SJCRH30 (cell line): ENCODE measurements around the gene GIT1. TPM values are rescaled to one million over a fixed set of nuclear protein-coding genes. Genes with fewer than 3 reads are reported as not detected.

Experiments used
- DNase-seq, 2 experiments: peaks; one replicate each; pipeline ENCODE4 v3.0.0-alpha.2; 2015 to 2020
- H3K27ac ChIP-seq: fragments of 250-450 bp; sonication (Bioruptor Pico); 2 replicates; pipeline ENCODE4 v1.5.1; 2020; ENCODE audit warnings: mild to moderate bottlenecking, moderate library complexity
- H3K27me3 ChIP-seq: fragments of 250-450 bp; sonication (Bioruptor Pico); 2 replicates; pipeline ENCODE4 v1.5.1; 2020; ENCODE audit warnings: mild to moderate bottlenecking, moderate library complexity
- H3K36me3 ChIP-seq: fragments of 250-450 bp; sonication (Bioruptor Pico); 2 replicates; pipeline ENCODE4 v1.5.1; 2020; ENCODE audit warnings: mild to moderate bottlenecking, moderate library complexity
- H3K4me1 ChIP-seq: fragments of 250-450 bp; sonication (Bioruptor Pico); 2 replicates; pipeline ENCODE4 v1.5.1; 2020; ENCODE audit warnings: mild to moderate bottlenecking, moderate library complexity
- H3K4me3 ChIP-seq: fragments of 250-450 bp; sonication (Bioruptor Pico); 2 replicates; pipeline ENCODE4 v1.5.1; 2020; ENCODE audit warnings: mild to moderate bottlenecking, moderate library complexity
- H3K9me3 ChIP-seq: fragments of 250-450 bp; sonication (Bioruptor Pico); replicated peaks from 2 replicates; pipeline ENCODE4 v1.5.1; 2020; ENCODE audit warnings: mild to moderate bottlenecking, moderate library complexity
- total RNA-seq: library from RNA; depleted of rRNA; stranded (reverse); fragments of >200 nt; shearing (Covaris generic); gene quantifications from 2 replicates; pipeline ENCODE4 v1.2.3, GENCODE V29; 2014; rRNA removed

Gene GIT1
- 42.4 and 42.6 TPM in 2 replicates for total RNA-seq

DNA sequence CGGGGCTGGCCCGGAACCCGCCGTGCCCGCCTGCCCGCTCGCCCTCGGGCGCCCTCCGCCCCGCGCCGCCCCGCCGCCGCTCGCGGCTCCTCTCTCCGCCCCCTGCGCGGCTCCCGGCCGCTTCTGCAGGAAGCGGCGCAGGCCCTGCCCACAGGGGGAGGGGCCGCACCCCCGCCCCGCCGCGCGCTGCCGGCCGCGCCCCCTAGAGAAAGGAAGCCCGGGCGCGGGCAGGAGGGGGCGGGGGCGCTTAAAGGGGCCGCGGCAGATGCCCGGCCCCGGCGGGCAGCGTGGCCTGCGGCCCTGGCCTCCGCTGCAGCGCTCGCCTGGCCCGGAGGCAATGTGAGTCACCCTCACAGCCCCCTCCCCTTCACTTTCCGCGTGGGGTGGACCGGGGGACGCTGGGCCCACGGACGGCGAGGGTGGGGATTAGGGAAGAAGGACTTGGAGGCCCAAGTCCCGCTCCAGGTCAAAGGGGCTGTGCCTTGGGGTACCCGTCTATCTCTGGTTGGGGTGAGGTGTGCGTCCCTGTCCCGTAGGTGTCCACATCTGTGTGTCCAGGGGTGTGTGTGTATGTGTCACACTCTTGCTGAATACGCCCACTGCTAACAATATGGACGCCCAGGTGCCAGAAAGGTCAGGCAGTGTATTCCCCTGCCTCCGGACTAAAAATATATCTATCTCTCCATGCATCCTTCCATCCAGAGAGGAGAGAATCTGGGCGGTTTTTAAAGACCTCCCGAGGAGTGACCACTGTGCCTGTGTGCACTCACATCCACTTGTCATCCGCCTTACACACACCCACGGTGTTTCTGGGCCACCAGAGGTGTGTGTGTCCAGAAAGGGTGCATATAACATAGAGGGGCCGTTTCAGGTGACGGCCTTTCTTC lies at the start of gene GIT1:
GIT1 (minus strand) TSS at position 125 of the 887 bp plus-strand sequence. CDS start 270 bp downstream, outside the sequence.
- no peaks in the 10 kb centered on the region for H3K36me3 ChIP-seq
- peak within 1 kb of the TSS; percentile 89 for H3K4me3 ChIP-seq
- peak; percentile 83 to 91 for DNase-seq
- H3K4me1 ChIP-seq: peaks cover 19% of the 10 kb centered on the region; the same call in 1 of the 2 replicates
- no peaks in the 10 kb centered on the region for H3K27me3 ChIP-seq
- H3K9me3 ChIP-seq: no peaks in the 10 kb centered on the region
- peak within 1 kb of the TSS; percentile 57 for H3K27ac ChIP-seq

DNA sequence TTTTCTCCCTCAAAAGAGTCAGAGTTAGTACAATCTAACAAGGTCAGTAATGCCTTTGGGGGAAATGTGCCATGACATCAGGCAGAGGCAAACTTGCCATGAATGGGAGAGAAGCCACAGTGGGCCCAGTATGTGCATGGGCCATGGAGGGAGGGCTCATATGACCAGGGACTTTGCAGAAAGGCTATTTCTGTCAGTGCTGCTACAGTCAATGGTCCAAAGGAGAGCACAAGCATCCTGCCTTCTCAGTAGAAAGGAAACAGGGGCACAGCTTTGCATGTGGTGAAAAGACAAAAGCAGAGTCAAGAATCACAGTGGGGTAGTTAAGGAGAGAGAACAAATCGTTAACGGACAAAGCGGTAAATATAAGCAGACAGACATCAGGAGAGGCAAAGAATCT lies 44.4 kb upstream of the GIT1 start:
- Histone ChIP-seq H3K4me1 (peaks cover 2% of the 10 kb centered on the region), H3K27ac (no peak overlapping the region), H3K9me3 (no peaks in the 10 kb centered on the region), H3K36me3 (peaks cover 34% of the 10 kb centered on the region), H3K4me3 (no peak overlapping the region), H3K27me3 (no peaks in the 10 kb centered on the region)
- no peak for DNase-seq

GRCh38 chr17:29630630-29631193 lies 41.3 kb upstream of the GIT1 start:
- Histone ChIP-seq H3K27me3 (no peaks in the 10 kb centered on the region), H3K4me1 (no peaks in the 10 kb centered on the region), H3K36me3 (peaks cover 21% of the 10 kb centered on the region), H3K9me3 (no peaks in the 10 kb centered on the region), H3K27ac (no peak overlapping the region), H3K4me3 (no peak overlapping the region)
- DNase-seq: no peak

GRCh38 chr17:29629839-29630238 lies 40.4 kb upstream of the GIT1 start:
- Histone ChIP-seq H3K4me1 (no peaks in the 10 kb centered on the region), H3K9me3 (no peaks in the 10 kb centered on the region), H3K36me3 (peaks cover 18% of the 10 kb centered on the region), H3K27me3 (no peaks in the 10 kb centered on the region), H3K4me3 (no peak overlapping the region), H3K27ac (no peak overlapping the region)
- DNase-seq: no peak

GRCh38 chr17:29628644-29629043 lies 39.2 kb upstream of the GIT1 start:
- no peak overlapping the region for H3K4me3 ChIP-seq
- no peak for DNase-seq
- peaks cover 17% of the 10 kb centered on the region for H3K36me3 ChIP-seq
- peaks cover 1% of the 10 kb centered on the region; the same call in 1 of the 2 replicates for H3K4me1 ChIP-seq
- no peaks in the 10 kb centered on the region for H3K9me3 ChIP-seq
- H3K27ac ChIP-seq: no peak overlapping the region
- H3K27me3 ChIP-seq: no peaks in the 10 kb centered on the region

GRCh38 chr17:29627951-29628350 lies 38.5 kb upstream of the GIT1 start:
- peaks cover 17% of the 10 kb centered on the region for H3K36me3 ChIP-seq
- H3K27me3 ChIP-seq: no peaks in the 10 kb centered on the region
- no peaks in the 10 kb centered on the region for H3K9me3 ChIP-seq
- no peak overlapping the region for H3K4me3 ChIP-seq
- H3K27ac ChIP-seq: no peak overlapping the region
- no peak for DNase-seq
- H3K4me1 ChIP-seq: peaks cover 6% of the 10 kb centered on the region; the same call in 1 of the 2 replicates

DNA sequence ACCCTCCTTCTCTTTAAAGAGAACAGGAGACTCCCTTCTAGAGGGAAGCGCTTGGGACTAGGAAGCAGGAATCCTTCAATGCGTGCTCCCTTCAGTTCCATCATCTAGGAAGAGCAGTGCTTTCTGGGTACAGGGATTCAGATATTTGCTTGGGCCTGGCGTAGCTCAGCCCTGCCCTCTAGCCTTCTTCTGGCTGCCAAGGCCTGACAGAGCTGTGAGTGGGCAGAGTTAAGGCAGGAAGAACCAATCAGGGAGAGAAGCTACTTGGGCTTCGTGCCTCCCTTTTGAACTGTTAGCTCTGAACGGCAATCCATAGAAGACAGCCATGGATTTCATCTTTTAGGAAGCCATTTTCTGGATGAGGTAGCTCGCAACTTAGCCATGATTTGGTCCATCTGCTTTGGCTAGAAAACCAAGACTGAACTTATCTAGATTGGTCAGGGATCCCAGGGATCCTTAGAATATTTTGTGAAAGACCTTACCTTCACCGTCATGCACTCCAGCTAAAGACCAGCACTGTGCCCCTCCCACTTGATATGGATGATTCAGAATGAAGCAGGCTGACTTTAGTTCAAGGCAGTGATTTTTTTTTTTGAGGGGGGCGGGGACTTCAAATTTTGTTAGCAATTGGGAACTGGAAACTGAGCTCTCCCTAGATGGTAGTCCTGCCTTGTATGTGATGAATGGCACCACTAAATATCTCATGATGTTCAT lies 35.7 kb upstream of the GIT1 start:
- Histone ChIP-seq H3K4me1 (peaks cover 21% of the 10 kb centered on the region), H3K27me3 (no peaks in the 10 kb centered on the region), H3K27ac (no peak overlapping the region), H3K9me3 (no peaks in the 10 kb centered on the region), H3K36me3 (no peaks in the 10 kb centered on the region), H3K4me3 (no peak overlapping the region)
- no peak for DNase-seq

GRCh38 chr17:29624586-29624985 lies 35.1 kb upstream of the GIT1 start:
- Histone ChIP-seq H3K4me3 (no peak overlapping the region), H3K9me3 (no peaks in the 10 kb centered on the region), H3K36me3 (no peaks in the 10 kb centered on the region), H3K27me3 (no peaks in the 10 kb centered on the region), H3K27ac (no peak overlapping the region), H3K4me1 (peaks cover 27% of the 10 kb centered on the region)
- no peak for DNase-seq

DNA sequence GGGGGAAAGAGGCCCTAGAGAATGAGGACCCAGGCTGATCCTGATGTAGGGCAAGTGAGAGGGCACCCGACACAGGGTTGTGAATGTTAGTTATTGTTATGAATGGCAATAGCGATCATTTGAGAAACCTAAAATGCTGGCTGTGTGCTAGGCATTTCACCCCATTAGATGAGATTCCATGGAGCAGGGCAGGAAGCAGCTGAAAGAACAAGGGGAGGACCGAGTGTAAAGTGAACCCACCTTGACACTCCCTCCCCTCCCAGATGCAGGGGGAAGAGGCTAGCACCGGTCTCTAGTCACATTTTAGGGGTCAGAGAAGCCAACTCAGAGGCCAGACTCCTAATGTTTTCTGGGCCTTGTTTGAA lies 33.8 kb upstream of the GIT1 start:
- peaks cover 29% of the 10 kb centered on the region for H3K4me1 ChIP-seq
- no peaks in the 10 kb centered on the region for H3K36me3 ChIP-seq
- no peak for DNase-seq
- H3K4me3 ChIP-seq: peak overlapping the region; percentile 84
- H3K9me3 ChIP-seq: no peaks in the 10 kb centered on the region
- H3K27me3 ChIP-seq: no peaks in the 10 kb centered on the region
- H3K27ac ChIP-seq: peak overlapping the region; percentile 76

DNA sequence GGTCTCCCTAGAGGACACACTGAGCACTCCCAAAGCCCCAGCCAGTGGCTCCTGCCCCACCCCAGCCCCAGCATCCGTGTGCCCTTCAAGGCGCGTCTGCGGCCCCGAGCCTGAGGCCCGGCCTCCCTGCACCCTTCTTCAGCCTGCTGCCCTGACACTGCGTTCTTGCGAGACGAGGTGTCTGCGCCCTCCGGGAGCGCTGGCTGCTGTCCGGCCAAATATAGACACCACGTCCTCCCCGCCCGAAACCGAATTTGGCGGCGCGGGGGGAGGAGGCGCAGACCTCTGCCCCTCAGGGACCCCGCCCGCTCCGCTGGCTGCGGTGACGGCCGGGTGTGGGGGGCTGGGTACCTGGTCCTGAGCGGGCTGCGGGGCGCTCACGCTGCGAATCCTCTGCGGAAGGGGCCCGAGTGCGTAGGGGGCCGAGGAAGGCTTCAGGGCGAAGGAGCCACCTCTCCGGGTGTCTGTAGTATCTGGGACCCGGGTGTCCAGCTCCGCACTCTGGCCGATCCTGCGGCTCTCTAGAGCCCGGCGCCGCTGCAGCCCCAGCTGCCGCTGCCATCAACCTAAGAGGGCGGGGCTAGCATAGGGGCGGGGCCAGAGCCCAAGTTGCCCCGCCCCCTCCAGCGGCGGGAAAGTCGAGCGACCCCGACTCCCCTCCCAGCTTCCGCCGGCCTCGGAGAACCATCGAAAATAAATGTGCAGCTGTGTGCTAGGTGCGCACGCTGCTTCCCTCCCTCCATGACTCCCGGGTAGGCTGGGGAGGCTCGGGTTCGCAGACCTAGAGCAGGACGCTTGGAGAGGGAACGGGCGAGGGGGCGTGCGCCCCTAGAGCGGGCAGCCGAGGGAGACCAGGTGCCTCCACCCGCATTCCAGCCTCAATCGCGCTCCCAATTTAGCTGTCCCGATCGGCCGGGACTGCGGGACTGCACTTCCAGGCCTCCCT lies 33.2 kb upstream of the GIT1 start, which contains the start of gene CORO6:
CORO6 (minus strand) TSS at position 576 of the 946 bp plus-strand sequence. CDS start 1,491 bp downstream, outside the sequence.
- DNase-seq: peak; percentile 83 to 93
- Histone ChIP-seq H3K27ac (peak within 1 kb of the TSS; percentile 76), H3K27me3 (no peaks in the 10 kb centered on the region), H3K4me1 (peaks cover 29% of the 10 kb centered on the region), H3K9me3 (no peaks in the 10 kb centered on the region), H3K4me3 (peak within 1 kb of the TSS; percentile 84), H3K36me3 (no peaks in the 10 kb centered on the region; the same call in 1 of the 2 replicates)

DNA sequence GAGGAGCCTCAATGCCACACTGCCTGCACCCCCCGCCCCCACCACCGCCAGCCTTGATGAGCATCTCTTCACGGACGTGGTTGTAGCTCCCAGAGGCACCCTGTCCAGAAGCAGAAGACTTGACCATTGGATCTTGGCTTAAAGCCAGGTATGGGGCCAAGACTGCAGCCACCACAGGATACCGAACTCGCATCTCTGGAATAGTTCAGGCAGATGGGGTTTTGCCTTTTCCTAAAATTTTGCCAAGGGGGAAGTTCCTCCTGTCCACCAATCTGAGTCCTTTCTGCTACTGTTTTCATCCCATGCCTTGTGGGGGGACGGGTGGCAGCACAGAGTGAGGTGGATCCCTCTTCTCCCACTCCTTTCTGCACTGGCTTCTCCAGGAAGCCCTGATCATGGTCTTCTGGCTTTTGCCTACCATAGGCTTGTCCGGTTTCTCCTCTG lies 32.3 kb upstream of the GIT1 start:
- Histone ChIP-seq H3K36me3 (peaks cover under 1% of the 10 kb centered on the region), H3K4me1 (peaks cover 29% of the 10 kb centered on the region), H3K27me3 (no peaks in the 10 kb centered on the region), H3K27ac (peak overlapping the region; percentile 76; the same call in 1 of the 2 replicates), H3K9me3 (no peaks in the 10 kb centered on the region), H3K4me3 (peak overlapping the region; percentile 84)
- peak; percentile 49 to 56 for DNase-seq

GRCh38 chr17:29620779-29621500 lies 31.5 kb upstream of the GIT1 start:
- peaks cover 29% of the 10 kb centered on the region for H3K4me1 ChIP-seq
- no peaks in the 10 kb centered on the region for H3K27me3 ChIP-seq
- H3K36me3 ChIP-seq: peaks cover 8% of the 10 kb centered on the region
- H3K27ac ChIP-seq: no peak overlapping the region
- no peak for DNase-seq
- no peaks in the 10 kb centered on the region for H3K9me3 ChIP-seq
- peak overlapping the region; percentile 84; the same call in 1 of the 2 replicates for H3K4me3 ChIP-seq

DNA sequence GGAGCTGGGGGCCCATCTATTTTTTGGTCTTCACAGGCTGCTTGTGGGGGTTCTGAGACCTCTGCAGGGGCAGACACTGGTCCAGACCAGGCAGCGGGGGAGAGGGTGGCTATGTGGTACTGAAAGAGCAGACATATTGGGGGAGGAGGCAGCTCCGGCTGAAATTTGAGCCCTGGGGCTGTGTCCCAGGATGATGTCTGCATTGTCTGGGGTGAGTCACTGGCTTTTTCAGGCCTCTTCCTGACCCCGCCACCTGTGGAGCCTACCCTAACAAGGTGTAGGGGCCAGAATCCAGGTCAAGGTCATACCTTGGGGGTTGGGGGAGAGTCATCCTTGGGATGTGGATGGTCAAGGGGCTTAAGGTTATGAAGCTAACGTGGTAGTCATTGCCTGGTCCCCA lies 30.8 kb upstream of the GIT1 start:
- Histone ChIP-seq H3K4me3 (no peak overlapping the region), H3K9me3 (no peaks in the 10 kb centered on the region), H3K36me3 (peaks cover 12% of the 10 kb centered on the region), H3K4me1 (peaks cover 29% of the 10 kb centered on the region), H3K27me3 (no peaks in the 10 kb centered on the region), H3K27ac (no peak overlapping the region)
- DNase-seq: peak in 1 of 2 experiments; percentile 49
